ENCODE data around the gene SLC7A4. TPM values are rescaled to one million over a fixed set of nuclear protein-coding genes. Genes with fewer than 3 reads are reported as not detected.
"Not testable (repeated sequence)": the region's sequence is repeated elsewhere in the genome, so short reads cannot be mapped to it uniquely, and the experiment has no call there.

SLC7A4 gene
- polyA plus RNA-seq, 1 donor from 2014 or later = not detected

DNA sequence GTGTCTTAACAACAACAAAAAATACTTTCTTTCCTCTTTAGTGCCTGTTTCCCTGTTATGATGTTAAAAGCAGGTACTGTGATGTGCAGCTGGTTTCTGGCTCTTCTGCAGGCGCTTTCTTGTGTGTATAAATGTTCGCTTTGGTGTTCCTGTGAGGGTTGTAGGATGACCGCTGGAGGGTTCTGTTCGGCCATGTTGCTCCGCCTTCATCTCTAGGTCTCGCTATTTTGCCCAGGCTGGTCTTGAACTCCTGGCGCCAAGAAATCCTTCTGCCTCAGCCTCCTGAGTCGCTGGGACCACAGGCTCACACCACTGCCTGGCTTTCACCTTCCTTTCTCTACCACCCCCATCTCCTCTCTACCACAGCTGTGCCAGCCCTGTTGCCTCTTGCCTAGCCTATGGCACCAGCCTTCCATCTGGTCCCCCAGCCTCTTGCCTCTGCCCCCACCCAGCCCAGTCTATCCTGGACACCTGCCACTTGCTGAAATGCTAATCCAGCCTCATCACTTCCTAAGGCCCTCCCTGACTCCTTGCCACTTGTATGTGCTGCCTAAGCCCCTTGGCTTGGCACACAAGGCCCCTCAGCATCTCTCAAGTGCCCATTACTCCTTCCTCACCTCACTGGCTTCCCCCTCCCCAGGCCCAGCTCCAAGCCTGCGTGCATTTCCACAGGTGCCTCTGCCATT lies 18.9 kb upstream of the SLC7A4 start:
- H3K4me3 ChIP-seq (ENCODE audit: low read length) = no peak overlapping the region
- H2AFZ ChIP-seq (ENCODE audit: low read depth, low read length) = no peak overlapping the region
- no peak overlapping the region for H3K4me2 ChIP-seq (ENCODE audit: low read length)
- H3K9me3 ChIP-seq (ENCODE audit: low read length) = no peaks in the 10 kb centered on the region
- no peaks in the 10 kb centered on the region for H4K20me1 ChIP-seq (ENCODE audit: insufficient read depth)
- H3K9ac ChIP-seq (ENCODE audit: low read length) = no peak overlapping the region
- no peaks in the 10 kb centered on the region for H3K79me2 ChIP-seq (replicated peaks; ENCODE audit: insufficient read depth, low read length)
- no peaks in the 10 kb centered on the region for H3K27me3 ChIP-seq (ENCODE audit: insufficient read depth, low read depth, low read length)
- no peak overlapping the region for H3K27ac ChIP-seq (ENCODE audit: low read length)
- TF ChIP-seq EZH2 (IDR thresholded peaks at IDR 0.05; ENCODE audit: borderline replicate concordance, insufficient read depth, low read length, poor library complexity, severe bottlenecking) = no peak
- no peak for TF ChIP-seq RAD21 (conservative IDR thresholded peaks at IDR 0.05)
- TF ChIP-seq, protein P1, sequence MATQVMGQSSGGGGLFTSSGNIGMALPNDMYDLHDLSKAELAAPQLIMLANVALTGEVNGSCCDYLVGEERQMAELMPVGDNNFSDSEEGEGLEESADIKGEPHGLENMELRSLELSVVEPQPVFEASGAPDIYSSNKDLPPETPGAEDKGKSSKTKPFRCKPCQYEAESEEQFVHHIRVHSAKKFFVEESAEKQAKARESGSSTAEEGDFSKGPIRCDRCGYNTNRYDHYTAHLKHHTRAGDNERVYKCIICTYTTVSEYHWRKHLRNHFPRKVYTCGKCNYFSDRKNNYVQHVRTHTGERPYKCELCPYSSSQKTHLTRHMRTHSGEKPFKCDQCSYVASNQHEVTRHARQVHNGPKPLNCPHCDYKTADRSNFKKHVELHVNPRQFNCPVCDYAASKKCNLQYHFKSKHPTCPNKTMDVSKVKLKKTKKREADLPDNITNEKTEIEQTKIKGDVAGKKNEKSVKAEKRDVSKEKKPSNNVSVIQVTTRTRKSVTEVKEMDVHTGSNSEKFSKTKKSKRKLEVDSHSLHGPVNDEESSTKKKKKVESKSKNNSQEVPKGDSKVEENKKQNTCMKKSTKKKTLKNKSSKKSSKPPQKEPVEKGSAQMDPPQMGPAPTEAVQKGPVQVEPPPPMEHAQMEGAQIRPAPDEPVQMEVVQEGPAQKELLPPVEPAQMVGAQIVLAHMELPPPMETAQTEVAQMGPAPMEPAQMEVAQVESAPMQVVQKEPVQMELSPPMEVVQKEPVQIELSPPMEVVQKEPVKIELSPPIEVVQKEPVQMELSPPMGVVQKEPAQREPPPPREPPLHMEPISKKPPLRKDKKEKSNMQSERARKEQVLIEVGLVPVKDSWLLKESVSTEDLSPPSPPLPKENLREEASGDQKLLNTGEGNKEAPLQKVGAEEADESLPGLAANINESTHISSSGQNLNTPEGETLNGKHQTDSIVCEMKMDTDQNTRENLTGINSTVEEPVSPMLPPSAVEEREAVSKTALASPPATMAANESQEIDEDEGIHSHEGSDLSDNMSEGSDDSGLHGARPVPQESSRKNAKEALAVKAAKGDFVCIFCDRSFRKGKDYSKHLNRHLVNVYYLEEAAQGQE (IDR thresholded peaks at IDR 0.05; ENCODE audit: borderline replicate concordance) = no peak
- no peak for TF ChIP-seq EP300 (conservative IDR thresholded peaks at IDR 0.05; ENCODE audit: poor library complexity, severe bottlenecking)
- TF ChIP-seq POLR2AphosphoS5 (IDR thresholded peaks at IDR 0.05) = no peak
- no peak for TF ChIP-seq MXI1 (conservative IDR thresholded peaks at IDR 0.05; ENCODE audit: poor library complexity, severe bottlenecking)
- TF ChIP-seq, protein P2, sequence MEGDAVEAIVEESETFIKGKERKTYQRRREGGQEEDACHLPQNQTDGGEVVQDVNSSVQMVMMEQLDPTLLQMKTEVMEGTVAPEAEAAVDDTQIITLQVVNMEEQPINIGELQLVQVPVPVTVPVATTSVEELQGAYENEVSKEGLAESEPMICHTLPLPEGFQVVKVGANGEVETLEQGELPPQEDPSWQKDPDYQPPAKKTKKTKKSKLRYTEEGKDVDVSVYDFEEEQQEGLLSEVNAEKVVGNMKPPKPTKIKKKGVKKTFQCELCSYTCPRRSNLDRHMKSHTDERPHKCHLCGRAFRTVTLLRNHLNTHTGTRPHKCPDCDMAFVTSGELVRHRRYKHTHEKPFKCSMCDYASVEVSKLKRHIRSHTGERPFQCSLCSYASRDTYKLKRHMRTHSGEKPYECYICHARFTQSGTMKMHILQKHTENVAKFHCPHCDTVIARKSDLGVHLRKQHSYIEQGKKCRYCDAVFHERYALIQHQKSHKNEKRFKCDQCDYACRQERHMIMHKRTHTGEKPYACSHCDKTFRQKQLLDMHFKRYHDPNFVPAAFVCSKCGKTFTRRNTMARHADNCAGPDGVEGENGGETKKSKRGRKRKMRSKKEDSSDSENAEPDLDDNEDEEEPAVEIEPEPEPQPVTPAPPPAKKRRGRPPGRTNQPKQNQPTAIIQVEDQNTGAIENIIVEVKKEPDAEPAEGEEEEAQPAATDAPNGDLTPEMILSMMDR (IDR thresholded peaks at IDR 0.05; ENCODE audit: poor library complexity, severe bottlenecking) = no peak
- TF ChIP-seq TAF1 (IDR thresholded peaks at IDR 0.05; ENCODE audit: low read depth) = no peak
- no peaks in the 10 kb centered on the region for H3F3A ChIP-seq (ENCODE audit: insufficient read depth, low read length, poor library complexity, severe bottlenecking)
- no peaks in the 10 kb centered on the region for H3K36me3 ChIP-seq (ENCODE audit: insufficient read depth, low read length)
- no peaks in the 10 kb centered on the region for H3K9me2 ChIP-seq (ENCODE audit: insufficient read depth, low read length)

DNA sequence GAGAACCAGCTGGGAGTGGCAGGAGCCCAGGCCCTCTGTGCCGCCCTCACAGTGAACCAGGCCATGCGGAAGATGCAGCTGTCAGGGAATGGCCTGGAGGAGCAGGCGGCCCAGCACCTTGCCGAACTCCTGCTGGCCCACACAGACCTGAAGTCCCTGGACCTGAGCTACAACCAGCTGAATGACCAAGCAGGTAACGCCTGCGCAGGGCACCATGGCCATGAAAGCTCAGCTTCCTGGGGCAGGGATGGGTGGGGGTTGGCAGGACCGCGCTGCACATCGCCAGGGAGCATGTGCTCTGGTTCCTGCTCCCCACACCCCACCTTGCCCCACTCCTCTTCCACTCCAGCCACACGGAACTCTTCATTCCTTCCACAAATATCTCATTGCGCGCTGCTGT lies 16.6 kb upstream of the SLC7A4 start:
- H2AFZ ChIP-seq (ENCODE audit: low read depth, low read length); H3K79me2 ChIP-seq (replicated peaks; ENCODE audit: insufficient read depth, low read length); H3K9me3 ChIP-seq (ENCODE audit: low read length); H3K27ac ChIP-seq (ENCODE audit: low read length); H3K27me3 ChIP-seq (ENCODE audit: insufficient read depth, low read depth, low read length); H3K4me2 ChIP-seq (ENCODE audit: low read length); H4K20me1 ChIP-seq (ENCODE audit: insufficient read depth); H3K9ac ChIP-seq (ENCODE audit: low read length); H3K36me3 ChIP-seq (ENCODE audit: insufficient read depth, low read length); H3F3A ChIP-seq (ENCODE audit: insufficient read depth, low read length, poor library complexity, severe bottlenecking); H3K4me3 ChIP-seq (ENCODE audit: low read length); H3K9me2 ChIP-seq (ENCODE audit: insufficient read depth, low read length): not testable (repeated sequence)

DNA sequence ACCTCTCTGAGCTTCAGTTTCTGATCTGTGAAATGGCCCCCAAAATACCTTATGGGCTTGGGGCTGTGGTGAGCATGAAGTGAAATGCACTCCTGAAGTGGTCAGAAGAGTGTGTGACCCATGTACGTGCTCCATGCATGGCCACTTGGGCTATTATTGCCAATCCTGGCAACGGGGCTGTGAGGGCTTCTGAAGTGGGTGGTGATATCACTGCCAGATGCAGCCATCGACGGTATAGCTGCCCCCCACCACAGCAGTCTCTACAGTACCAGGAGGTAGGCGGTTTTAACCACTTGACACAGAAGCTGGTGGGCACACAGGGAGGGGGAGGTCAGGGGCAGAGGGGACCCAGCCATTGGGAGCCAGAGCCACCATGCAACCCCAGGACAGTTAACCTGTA lies 16.1 kb upstream of the SLC7A4 start:
- H4K20me1 ChIP-seq (ENCODE audit: insufficient read depth); H3K9ac ChIP-seq (ENCODE audit: low read length); H3K27ac ChIP-seq (ENCODE audit: low read length); H3K9me2 ChIP-seq (ENCODE audit: insufficient read depth, low read length); H3K9me3 ChIP-seq (ENCODE audit: low read length); H3K4me3 ChIP-seq (ENCODE audit: low read length); H3F3A ChIP-seq (ENCODE audit: insufficient read depth, low read length, poor library complexity, severe bottlenecking); H3K27me3 ChIP-seq (ENCODE audit: insufficient read depth, low read depth, low read length); H2AFZ ChIP-seq (ENCODE audit: low read depth, low read length); H3K4me2 ChIP-seq (ENCODE audit: low read length); H3K79me2 ChIP-seq (replicated peaks; ENCODE audit: insufficient read depth, low read length); H3K36me3 ChIP-seq (ENCODE audit: insufficient read depth, low read length): not testable (repeated sequence)
